HEK293T (cell line): ENCODE measurements around the gene MAPK9.

Experiments used
- BHLHE40 ChIP-seq: fragments of 450-650 bp; IDR thresholded peaks from 2 replicates; pipeline ENCODE4 v1.6.1; 2016; ENCODE audit warnings: mild to moderate bottlenecking, moderate library complexity, borderline replicate concordance
- FOXK2 ChIP-seq: fragments of 450-650 bp; IDR thresholded peaks from 2 replicates; pipeline ENCODE4 v1.6.1; 2016; ENCODE audit warnings: mild to moderate bottlenecking
- FOXM1 ChIP-seq: fragments of 450-650 bp; IDR thresholded peaks from 2 replicates; pipeline ENCODE4 v1.6.1; 2017; ENCODE audit warnings: mild to moderate bottlenecking, borderline replicate concordance
- HDGF ChIP-seq: fragments of 450-650 bp; IDR thresholded peaks from 2 replicates; pipeline ENCODE4 v1.6.1; 2017; ENCODE audit warnings: antibody characterized with exemption, borderline replicate concordance
- L3MBTL2 ChIP-seq: fragments of 450-650 bp; conservative IDR thresholded peaks from 2 replicates; pipeline ENCODE4 v1.6.1; 2016; ENCODE audit warnings: mild to moderate bottlenecking
- NFRKB ChIP-seq: fragments of 450-650 bp; IDR thresholded peaks from 2 replicates; pipeline ENCODE4 v1.6.1; 2016; ENCODE audit warnings: mild to moderate bottlenecking, moderate library complexity
- PKNOX1 ChIP-seq: fragments of 450-650 bp; IDR thresholded peaks from 2 replicates; pipeline ENCODE4 v1.6.1; 2016
- SP1 ChIP-seq: fragments of 450-650 bp; IDR thresholded peaks from 2 replicates; pipeline ENCODE4 v1.6.1; 2017
- SUZ12 ChIP-seq: fragments of 450-650 bp; IDR thresholded peaks from 2 replicates; pipeline ENCODE4 v1.6.1; 2016; ENCODE audit warnings: mild to moderate bottlenecking
- TARDBP ChIP-seq: fragments of 450-650 bp; IDR thresholded peaks from 2 replicates; pipeline ENCODE4 v1.6.1; 2016
- ZNF384 ChIP-seq: fragments of 450-650 bp; IDR thresholded peaks from 2 replicates; pipeline ENCODE4 v1.6.1; 2016

- no peak for TF ChIP-seq ZNF384
- no peak for TF ChIP-seq SUZ12
- TF ChIP-seq FOXM1 = no peak
- TF ChIP-seq BHLHE40 = no peak
- no peak for TF ChIP-seq PKNOX1
- no peak for TF ChIP-seq L3MBTL2
- TF ChIP-seq NFRKB = no peak
- no peak for TF ChIP-seq TARDBP
- TF ChIP-seq FOXK2 = no peak
- no peak for TF ChIP-seq SP1
- TF ChIP-seq HDGF = no peak
Observed at GRCh38 chr5:180294411-180294810, 2.5 kb upstream of the MAPK9 start.
